GM12874 (cell line): Measurements from ENCODE around the gene APC.

Source experiments
- TF ChIP-seq, protein P1 (sequence below): IDR thresholded peaks from 2 replicates; pipeline ENCODE4 v1.5.1; 2011; ENCODE audit warnings: low read depth, mild to moderate bottlenecking, control low read depth, low read length, moderate library complexity; ENCODE audit not compliant: insufficient read depth

Gene APC

DNA sequence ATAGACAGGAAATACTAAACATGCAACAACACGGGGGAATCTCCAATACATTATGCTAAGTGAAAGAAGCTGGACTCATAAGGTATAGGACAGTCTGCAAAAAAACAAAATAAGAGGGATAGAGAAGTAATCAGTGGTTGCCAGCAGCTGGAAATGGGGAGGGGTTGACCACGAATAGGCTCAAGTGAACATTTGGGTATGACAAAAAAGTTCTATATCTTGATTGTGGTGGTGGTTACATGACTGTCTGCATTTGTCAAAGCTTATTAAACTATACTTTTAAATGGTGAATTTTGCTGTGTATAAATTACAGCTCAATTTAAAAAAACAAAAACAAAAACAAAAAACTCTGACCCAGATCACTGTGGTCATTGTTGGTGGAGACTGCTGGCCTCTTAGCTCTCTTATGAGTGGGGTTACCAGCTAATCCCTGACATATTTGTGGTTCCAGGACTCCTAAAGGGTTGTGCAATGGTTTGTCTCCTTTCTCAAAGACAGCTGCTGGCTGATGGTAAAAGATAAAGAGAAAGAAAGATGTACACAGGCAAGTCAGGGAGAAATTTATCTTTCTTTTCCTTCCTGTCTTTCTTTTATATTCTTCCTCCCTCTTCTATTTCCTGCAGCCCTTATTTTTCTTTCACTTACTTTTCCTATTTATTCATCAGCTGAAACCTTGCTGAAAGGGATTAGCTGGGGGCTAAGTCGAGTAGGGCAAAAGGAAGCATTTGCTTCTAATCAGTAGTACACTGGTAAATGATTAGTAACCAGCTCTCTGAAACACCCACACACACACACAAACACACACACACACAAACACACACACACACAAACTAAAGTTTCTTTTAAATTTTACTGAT lies 42.6 kb upstream of the APC start:
- TF ChIP-seq, protein P1, sequence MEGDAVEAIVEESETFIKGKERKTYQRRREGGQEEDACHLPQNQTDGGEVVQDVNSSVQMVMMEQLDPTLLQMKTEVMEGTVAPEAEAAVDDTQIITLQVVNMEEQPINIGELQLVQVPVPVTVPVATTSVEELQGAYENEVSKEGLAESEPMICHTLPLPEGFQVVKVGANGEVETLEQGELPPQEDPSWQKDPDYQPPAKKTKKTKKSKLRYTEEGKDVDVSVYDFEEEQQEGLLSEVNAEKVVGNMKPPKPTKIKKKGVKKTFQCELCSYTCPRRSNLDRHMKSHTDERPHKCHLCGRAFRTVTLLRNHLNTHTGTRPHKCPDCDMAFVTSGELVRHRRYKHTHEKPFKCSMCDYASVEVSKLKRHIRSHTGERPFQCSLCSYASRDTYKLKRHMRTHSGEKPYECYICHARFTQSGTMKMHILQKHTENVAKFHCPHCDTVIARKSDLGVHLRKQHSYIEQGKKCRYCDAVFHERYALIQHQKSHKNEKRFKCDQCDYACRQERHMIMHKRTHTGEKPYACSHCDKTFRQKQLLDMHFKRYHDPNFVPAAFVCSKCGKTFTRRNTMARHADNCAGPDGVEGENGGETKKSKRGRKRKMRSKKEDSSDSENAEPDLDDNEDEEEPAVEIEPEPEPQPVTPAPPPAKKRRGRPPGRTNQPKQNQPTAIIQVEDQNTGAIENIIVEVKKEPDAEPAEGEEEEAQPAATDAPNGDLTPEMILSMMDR, result no peak

DNA sequence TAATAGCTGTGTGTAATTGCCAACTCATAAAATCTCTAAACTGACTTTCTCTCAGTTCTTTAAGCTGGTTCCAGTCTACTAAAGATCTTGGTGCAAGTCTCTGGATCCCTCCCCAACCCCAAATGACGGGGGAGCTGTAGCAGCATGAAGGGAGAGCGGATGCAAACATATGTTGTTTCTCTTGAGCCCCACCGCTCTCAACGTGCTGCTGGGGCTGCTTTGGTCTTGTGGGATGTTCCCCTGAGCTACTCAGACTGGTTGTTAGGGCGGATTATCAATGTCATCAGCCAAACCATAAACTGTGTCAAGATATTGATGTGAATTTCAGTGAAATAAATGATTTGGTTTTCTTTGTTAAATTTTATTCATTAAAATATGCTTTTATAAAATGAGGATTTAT lies 40.9 kb upstream of the APC start:
- TF ChIP-seq, protein P1, result no peak

DNA sequence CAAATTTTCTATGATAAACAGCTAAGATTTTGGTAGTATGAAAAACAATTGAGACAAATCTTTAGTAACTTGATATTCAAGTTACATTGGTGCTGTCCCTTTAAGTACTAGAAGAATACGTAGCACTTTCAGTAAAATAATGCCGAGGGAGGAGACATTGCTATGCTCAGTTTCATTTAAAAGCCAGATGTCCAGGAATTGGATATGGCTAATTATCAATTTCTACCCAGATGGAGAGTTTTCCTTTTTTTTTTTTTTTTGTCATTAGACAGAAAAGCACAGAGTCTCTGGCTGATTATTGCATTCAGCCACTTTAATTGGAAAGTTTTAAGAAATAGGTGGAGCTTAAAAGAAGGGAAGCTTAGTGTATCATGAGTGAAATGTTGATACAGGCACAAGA lies 40.4 kb upstream of the APC start:
- TF ChIP-seq, protein P1, result no peak

DNA sequence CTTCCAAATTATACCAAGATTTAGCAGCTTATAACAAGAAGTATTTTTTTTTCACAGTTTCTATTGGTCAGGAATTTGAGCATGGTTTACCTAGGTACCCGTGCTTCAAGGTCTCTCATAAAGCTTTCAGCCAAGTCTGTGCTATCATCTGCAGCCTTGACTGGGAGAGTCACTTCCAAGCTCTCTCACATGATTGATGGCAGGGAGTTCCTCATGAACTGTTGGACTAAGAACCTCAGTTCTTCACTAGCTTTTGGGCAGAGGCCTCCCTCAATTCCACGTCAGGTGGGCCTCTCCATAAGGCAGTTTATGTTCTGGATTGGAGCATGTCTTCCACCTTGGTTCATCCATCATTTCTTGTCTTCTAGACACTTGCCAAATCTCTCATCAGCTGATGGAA lies 39.9 kb upstream of the APC start:
- TF ChIP-seq, protein P1, result no peak

DNA sequence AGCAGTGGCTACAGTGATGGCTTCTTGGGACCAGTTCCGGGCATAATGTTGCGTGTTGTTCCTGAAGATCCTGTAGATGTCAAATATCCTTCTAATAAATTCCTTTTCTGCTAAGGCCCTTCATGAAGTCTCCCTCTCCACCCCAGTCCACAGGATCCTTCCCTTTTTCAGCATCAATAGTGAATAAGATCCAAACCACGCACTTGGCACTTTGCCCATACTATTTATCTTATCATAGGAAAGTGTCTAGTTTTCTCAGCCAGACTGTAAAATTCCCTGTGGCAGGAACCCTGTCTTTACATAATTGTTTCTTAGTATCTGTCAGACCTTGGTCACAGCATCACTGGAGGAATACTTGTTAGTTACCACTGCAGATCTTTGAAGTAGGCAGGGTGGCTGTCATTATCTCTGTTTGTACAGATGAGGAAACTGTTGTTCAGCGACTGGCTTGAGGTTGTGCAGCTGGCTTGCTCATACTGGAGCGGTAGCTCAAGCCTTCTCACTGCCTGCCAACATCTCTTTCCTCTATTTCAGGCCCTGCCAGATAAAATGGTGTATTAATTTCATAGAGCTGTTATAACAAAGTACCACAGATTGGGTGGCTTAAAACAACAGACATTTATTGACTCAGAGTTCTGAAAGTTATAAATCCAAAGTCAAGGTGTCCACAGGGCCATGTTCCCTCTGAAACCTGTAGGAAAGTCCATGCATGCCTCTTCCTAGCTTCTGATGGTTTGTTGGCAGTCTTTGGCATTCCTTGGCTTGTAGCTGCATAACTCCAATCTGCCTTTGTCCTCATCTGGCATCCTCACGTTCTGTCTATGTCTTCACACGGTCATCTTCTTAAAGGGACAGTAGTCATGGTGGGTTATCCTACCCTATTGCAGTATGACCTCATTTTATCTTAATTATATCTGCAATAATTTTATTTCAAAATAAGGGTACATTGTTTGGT lies 33.5 kb upstream of the APC start:
- TF ChIP-seq, protein P1, result no peak

DNA sequence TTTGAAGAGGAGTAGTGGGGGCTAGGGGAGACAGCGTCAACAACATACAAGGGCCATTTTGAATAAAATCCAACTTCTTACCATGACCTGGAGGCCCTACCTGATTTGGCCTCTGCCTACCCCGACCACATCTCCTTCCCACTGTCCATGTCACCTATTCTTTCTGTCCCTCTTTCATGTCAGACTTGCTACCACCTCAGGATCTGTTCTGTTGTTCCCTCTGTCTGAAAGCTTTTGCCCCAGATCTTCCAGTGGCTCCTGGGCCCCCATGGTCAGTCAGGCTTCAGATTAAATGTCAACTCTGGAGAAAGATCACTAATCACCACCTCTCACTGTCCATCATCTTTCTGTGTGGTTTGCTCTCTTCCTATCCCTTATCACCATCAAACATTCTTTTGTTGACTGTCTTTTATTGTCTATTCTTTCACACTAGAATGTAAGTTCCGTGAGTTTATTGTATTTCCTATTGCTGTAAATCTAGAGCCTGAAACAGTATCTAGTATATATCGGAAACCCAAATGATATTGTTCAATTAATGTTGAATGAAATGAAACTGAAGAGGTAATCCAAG lies 31.2 kb upstream of the APC start:
- TF ChIP-seq, protein P1, result no peak
